ENCODE results near the gene EMILIN3.

Gene EMILIN3

GRCh38 chr20:41347523-41348429 lies 18.8 kb downstream of the EMILIN3 start:
- no peak for DNase-seq (ENCODE audit: low read depth in 2 of 2)

DNA sequence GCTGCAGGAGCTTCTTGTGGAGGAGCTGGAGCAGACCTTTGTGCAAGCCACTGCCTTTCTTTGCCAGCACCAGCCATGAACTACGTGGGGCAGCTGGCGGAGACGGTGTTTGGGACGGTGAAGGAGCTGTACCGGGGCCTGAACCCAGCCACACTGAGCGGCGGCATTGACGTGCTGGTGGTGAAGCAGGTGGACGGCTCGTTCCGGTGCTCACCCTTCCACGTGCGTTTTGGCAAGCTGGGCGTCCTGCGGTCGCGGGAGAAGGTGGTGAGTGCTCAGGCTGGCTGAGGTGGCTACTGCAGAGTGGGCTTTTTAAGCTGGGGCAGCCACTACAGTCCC lies 20.9 kb downstream of the EMILIN3 start:
- no peak for DNase-seq (ENCODE audit: low read depth in 2 of 2)

DNA sequence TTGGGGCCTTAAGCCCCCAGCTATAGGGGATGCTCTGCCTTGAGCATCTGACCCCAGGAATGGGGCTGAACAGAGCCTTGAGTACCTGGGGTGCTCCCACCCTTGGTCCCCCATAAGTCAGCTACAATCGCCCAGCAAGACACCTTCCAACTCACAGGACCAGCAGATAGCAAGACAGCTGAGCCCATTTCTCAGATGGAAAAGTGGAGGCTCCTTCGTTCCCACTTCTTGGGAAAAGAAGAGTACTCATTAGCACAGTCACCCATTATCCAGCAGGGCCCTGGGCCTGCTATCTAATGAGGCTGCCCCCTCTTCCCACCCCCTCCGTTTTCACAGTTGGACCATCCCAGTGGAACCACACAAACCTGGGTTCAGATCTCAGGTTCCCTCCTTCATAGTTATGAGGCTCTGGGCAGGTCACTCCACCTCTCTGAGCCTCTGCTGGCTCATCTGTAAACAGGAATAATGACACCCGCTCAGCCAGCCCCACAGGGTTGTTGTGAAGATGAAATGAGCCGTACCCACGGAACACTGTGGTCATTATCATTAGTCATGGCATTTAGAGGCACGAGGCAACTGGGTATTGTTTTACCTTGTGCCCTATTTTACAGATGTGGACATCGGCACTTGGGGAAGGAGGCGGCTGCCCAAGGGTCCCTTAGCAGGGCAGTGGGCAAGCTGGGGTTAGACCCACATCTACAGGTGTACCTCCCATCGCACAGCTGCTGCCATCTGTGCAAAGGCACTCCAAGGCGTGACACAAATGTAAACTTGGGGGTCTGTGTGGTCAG lies 21.5 kb downstream of the EMILIN3 start:
- no peak for DNase-seq (ENCODE audit: low read depth in 2 of 2)

GRCh38 chr20:41344477-41344876 lies 22.1 kb downstream of the EMILIN3 start:
- DNase-seq (ENCODE audit: low read depth in 2 of 2): no peak

GRCh38 chr20:41342474-41343464 lies 23.8 kb downstream of the EMILIN3 start:
- no peak for DNase-seq (ENCODE audit: low read depth in 2 of 2)

- no peak for DNase-seq (ENCODE audit: low read depth in 2 of 2)
Observed at GRCh38 chr20:41340327-41341055, 26.1 kb downstream of the EMILIN3 start, which contains the start of gene LPIN3. Gene LPIN3 (plus strand): TSS chr20:41340821. CDS start chr20:41345804, 4,983 bp downstream.

DNA sequence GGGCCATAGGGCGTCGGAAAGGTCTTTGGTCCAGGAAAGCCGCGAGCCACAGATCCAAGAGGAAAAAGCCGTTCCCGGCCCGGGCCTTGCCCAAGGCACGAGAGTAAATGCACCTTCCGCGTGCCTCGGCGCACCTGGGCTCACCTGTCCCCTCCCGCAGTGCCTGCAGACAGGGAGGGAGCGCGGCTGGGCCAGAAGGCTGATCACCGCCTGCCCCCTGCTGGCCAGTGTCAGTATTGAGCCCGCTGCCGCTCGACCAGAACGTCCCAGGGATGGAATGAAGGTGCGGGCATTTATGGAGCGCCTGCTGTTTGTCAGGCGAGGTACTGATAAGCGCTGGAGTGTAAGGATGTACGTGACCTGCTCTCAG lies 26.7 kb downstream of the EMILIN3 start:
- DNase-seq (ENCODE audit: low read depth in 2 of 2): peak; percentile 53 to 55

DNA sequence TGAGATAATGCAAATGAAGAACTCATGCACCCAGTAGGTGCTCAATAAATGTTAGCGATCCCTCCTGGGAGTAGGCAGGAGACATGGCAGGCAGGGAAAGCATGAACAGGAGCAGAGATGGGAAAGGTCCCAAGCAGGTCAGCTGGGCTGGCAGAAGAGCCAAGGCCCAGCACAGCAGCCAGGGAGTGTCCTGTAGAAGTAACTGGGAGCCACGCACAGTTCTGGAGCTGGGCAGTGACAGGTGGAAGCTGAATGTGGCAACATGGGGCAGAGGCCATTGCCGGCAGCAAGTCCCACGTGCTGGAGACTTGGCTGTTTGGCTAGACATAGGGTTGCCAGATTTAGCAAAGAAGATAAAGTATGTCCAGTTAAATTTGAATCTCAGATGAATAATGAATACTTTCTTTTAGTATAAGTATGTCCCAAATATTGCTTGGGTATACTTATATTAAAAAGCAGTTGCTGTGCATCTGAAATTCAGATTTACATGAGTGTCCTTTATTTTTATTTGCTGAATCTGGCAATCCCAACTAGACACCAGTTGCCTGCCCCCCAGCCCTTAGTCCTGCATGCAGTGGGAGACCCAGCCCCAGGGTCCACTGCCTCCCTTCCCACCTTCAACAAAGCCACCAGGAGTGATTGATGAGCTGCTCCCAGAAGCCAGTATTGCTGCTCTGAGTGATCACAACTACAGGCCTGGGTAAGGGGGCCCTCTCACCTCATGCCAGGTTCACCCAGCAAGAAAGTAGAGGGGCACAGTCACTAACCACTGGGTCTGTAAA lies 29.7 kb downstream of the EMILIN3 start:
- DNase-seq (ENCODE audit: low read depth in 2 of 2): no peak

DNA sequence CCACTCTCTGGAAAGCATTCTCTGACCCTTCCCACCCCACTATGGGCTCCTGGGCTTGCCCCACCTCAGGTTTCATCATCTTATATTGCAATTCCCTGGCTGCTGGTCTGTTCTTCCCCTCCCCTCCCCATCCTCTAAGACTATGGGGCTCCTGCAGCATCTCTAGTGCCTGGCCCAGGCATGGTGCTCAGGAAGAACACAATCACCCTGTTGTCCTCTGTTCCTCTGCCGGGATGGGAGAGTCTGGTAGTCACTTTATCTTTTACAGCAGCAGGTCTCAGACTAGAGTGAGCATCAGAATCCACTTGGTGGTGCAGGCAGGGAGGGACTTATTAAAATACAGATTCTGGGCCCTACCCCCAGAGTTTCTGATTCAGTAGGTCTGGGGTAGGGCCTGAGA lies 31.0 kb downstream of the EMILIN3 start:
- DNase-seq (ENCODE audit: low read depth in 2 of 2): no peak

- DNase-seq (ENCODE audit: low read depth in 2 of 2): no peak
Observed at GRCh38 chr20:41334443-41335421, 31.9 kb downstream of the EMILIN3 start.

- no peak for DNase-seq (ENCODE audit: low read depth in 2 of 2)
Observed at GRCh38 chr20:41334036-41334435, 32.6 kb downstream of the EMILIN3 start.

- DNase-seq (ENCODE audit: low read depth in 2 of 2): no peak
Observed at GRCh38 chr20:41331731-41332130, 34.9 kb downstream of the EMILIN3 start.

GRCh38 chr20:41330941-41331340 lies 35.7 kb downstream of the EMILIN3 start:
- DNase-seq (ENCODE audit: low read depth in 2 of 2): no peak

DNA sequence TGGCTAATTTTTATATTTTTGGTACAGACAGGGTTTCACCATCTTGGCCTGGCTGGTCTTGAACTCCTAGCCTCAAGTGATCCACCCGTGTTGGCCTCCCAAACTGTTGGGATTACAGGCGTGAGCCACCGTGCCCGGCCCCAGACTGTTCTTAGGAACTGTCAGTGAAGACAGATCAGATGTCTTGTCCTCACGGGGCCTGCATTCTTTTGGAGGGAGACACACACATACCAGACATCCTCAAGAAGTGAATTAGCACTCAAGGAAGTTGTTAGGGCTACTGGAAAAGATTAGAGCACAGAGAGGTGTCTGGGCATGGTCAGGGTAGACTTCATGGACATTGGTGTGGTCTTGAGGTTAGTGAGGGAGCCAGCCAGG lies 36.3 kb downstream of the EMILIN3 start:
- no peak for DNase-seq (ENCODE audit: low read depth in 2 of 2)

DNA sequence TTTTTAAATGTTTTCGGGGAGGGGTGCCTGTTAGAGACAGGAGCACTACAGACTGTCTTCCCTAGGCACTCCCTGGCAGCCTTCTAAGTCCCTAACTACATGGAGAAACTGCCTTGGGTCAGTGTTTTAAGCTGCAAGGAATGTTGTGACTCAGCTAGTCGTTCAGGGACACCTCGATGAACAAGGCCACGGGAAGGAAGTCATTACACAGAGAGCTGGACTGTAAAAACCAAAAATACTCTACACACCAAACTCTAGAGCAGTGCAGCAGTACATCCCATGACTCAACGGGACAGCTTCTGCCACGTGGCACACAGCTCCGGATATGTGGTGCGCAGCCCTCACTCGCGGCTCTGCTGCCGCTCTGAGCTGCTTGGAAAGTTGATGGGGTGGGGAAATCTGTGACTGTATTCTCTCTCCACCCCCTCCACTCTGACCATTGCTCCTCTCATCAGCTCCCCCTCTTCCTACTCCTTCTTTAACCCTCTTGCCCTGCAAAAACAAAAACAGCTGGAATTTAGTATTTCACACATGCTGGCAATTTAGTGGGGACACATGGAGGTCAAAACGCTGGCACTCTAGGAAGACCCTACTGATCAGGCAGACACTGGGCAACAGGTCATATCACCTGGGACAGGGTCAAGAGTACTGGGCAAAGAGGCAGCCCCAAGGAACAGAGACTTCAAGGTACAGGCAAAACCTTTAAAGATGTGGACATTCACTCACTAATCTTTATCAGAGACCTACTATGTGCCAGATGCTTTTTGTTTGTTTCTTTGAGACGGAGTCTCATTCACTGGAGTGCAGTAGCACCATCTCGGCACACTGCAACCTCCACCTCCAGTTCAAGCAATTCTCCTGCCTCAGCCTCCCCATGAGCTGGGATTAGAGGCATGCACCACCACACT lies 36.9 kb downstream of the EMILIN3 start:
- peak; percentile 46 to 48 for DNase-seq (ENCODE audit: low read depth in 2 of 2)

DNA sequence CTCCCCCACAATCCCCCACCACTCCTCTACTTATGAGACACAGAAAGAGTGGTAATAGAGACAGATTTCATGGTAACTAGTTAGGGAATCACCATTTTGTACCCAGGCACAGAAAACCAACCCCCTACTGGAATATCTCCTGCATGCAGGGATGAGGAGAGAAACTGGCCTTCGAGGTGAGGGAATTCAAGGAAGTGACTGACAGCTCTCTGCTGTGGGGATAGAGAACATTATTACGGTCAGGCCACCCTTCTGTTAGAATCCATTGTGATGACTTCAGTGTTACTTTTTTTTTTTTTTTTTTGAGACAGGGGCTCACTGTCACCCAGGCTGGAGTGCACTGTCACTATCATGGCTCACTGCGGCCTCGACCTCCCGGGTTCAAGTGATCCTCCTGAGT lies 39.4 kb downstream of the EMILIN3 start:
- DNase-seq (ENCODE audit: low read depth in 2 of 2): no peak

GRCh38 chr20:41320976-41321375 lies 45.6 kb downstream of the EMILIN3 start:
- no peak for DNase-seq (ENCODE audit: low read depth in 2 of 2)

DNA sequence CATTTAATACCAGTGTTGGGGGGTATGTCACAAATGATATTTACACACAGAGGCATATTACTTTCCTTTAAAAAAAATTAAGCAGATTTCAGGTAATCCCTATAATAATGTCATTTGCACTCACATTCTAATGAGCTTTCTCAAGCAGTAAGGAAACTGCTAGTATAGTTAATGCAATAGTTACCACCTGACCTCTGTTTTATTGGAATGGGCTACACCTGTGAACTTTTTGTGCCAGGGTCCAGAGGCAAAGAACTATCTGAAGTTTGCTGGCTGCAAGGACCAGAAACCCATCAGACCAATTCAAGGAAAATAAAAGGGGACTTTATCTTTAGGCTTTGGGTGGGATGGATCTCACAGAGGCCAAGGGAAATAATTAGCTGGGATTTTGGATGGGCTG lies 46.2 kb downstream of the EMILIN3 start:
- DNase-seq (ENCODE audit: low read depth in 2 of 2): no peak

All from stimulated activated CD8-positive, alpha-beta memory T cell treated with anti-CD3 and anti-CD28 coated beads, Interleukin-15, amount 100 ng/mL, for 4 hours (primary cell).